Epithelial cell of esophagus (primary cell): ENCODE data around the gene SUPT20HL2.

Experiments used
- DNase-seq: peaks from one replicate; pipeline ENCODE4 v3.0.0; 2010; ENCODE audit warnings: low read depth
- H3K4me3 ChIP-seq: 2 replicates; pipeline ENCODE4 v1.5.1; 2011; ENCODE audit warnings: mild to moderate bottlenecking, low read length, control low read depth
- CTCF ChIP-seq: IDR thresholded peaks from 2 replicates; pipeline ENCODE4 v1.5.1; 2011; ENCODE audit warnings: low read depth, mild to moderate bottlenecking, low read length, control low read depth, inconsistent platforms; ENCODE audit not compliant: insufficient read depth; ENCODE audit errors: missing control alignments

Gene SUPT20HL2

GRCh38 chrX:24292353-24292752 is 21.5 kb downstream of the SUPT20HL2 start:
- DNase-seq: no peak
- no peak for TF ChIP-seq CTCF
- no peak overlapping the region for H3K4me3 ChIP-seq

GRCh38 chrX:24285082-24285481 is 28.8 kb downstream of the SUPT20HL2 start:
- H3K4me3 ChIP-seq: no peak overlapping the region
- no peak for DNase-seq
- TF ChIP-seq CTCF: no peak

- H3K4me3 ChIP-seq: no peak overlapping the region
- no peak for TF ChIP-seq CTCF
- no peak for DNase-seq
Measured at GRCh38 chrX:24283127-24283794, 30.6 kb downstream of the SUPT20HL2 start.

- no peak for DNase-seq
- H3K4me3 ChIP-seq: no peak overlapping the region
Measured at GRCh38 chrX:24282381-24283126, 31.3 kb downstream of the SUPT20HL2 start.

GRCh38 chrX:24277405-24277804 is 36.5 kb downstream of the SUPT20HL2 start:
- DNase-seq: no peak
- no peak for TF ChIP-seq CTCF
- no peak overlapping the region for H3K4me3 ChIP-seq

More at GRCh38 chrX:24282381-24283126, 31.3 kb downstream of the SUPT20HL2 start:
- TF ChIP-seq CTCF: no peak

- no peak for DNase-seq
- TF ChIP-seq CTCF: no peak
- H3K4me3 ChIP-seq: no peak overlapping the region
Measured at GRCh38 chrX:24276015-24276414, 37.9 kb downstream of the SUPT20HL2 start.
